ENCODE results near the gene SDK1.

The SDK1 gene

GRCh38 chr7:3300651-3301448 is at the start of gene SDK1:
Gene SDK1, plus strand, starts transcription at chr7:3301252. Its CDS starts 335 bp downstream, at chr7:3301587.
- DNase-seq (ENCODE audit: low read depth, low spot score): peak; percentile 26

DNA sequence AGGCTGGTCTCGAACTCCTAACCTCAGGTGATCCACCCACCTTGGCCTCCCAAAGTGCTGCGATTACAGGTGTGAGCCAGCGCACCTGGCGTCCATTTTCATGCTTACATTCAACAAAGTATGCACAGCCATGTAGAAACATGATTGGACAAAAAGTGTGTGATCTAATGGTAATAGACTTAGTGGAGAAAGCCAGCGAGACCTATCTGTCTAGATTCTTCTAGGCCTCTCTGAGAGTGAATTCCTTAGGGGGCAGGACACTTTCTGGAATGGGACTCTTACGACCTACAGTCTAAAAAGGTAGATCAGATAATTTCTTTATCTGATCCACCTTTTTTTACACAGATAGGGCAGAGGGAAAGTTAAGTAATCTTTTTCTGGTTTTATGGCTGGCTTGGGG is 46.3 kb upstream of the SDK1 start:
- DNase-seq (ENCODE audit: low read depth, low spot score): no peak

DNA sequence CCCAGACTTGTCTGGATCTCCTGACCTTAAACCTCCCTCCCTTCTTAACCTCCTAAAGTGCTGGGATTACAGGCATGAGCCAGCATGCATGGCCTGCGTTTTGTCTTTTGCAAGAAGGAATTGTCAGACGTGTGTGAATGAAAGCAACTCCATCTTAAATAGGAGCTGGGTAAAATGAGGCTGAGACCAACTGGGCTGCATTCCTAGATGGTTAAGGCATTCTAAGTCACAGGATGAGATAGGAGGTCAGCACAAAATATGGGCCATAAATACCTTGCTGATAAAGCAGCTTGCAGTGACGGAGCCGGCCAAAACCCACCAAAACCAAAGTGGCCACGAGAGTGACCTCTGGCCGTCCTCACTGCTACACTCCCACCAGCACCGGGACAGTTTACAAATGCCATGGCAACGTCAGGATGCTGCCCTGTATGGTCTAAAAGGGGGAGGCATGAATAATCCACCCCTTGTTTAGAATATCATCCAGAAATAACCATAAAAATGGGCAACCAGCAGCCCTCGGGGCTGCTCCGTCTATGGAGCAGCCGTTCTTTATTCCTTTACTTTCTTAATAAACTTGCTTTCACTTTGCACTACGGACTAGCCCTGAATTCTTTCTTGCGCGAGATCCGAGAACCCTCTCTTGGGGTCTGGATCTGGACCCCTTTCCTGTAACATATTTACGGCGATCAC is 41.2 kb upstream of the SDK1 start:
- no peak for DNase-seq (ENCODE audit: low read depth, low spot score)

DNA sequence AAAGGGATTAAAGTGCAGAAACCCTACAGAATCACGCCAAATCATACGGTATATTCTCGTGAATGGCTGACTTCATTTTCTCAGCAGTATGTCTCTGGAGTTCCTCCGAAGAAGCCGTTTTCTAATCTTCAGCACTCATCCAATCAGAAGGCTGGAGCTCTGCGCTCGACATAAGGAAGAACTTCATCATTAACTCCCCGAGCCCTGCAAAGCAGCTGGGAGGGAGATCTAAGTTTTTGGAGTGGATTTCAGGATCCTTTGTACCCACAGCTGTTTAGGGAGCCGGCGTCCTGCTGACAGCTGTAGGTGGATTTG is 40.7 kb upstream of the SDK1 start:
- no peak for DNase-seq (ENCODE audit: low read depth, low spot score)

DNA sequence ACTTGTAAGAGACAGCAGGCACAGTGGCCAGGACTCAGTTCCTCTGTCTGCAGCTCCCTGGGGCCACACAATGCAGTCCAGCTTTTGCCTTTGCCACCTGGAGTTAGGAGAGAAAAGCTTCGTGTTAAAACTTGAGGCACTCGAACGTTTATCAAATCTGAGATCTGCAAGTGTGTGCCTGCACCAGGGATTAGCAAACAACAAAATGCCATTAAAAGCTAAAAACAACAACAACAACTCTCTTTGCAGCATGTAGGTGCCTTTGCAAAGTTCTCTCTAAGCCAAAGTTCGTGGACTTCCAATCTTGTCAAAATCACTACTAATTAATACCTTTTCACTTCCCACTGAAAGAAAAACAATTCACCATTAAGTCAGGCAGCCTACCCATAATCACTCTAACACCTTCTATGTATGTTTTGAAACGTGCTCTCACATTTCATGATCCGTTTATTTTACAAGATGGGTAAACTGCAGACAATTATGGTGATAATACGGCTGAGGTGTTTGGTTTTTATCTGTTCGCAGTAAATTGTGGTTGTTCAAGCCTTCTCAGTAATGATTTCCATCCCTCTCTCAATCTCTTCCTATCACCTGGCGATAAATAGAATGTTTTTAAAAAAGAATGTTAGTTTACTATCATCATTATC is 36.2 kb upstream of the SDK1 start:
- no peak for DNase-seq (ENCODE audit: low read depth, low spot score)

- no peak for DNase-seq (ENCODE audit: low read depth, low spot score)
Observed at GRCh38 chr7:3265388-3265787, 35.7 kb upstream of the SDK1 start.

DNA sequence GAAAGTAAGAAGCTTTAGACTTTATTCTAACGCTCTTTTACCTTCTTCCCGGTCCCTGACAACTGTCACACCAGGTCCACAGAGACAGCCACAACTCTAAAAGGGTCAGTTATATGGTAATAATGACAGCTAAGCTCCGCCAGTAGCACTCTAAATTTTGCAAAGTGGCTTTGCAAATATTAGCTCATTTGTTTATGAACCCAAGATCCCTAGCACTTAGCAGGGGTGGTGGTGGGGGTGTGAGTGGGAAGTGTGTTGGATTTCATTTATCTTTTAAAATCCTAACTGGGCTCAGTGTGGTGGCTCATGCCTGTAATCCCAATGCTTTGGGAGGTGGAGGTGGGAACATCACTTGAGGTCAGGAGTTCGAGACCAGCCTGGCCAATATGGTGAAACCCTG is 34.8 kb upstream of the SDK1 start:
- no peak for DNase-seq (ENCODE audit: low read depth, low spot score)

- DNase-seq (ENCODE audit: low read depth, low spot score): peak; percentile 91
Observed at GRCh38 chr7:3267966-3268690, 32.9 kb upstream of the SDK1 start.

GRCh38 chr7:3270362-3270761 is 30.7 kb upstream of the SDK1 start:
- no peak for DNase-seq (ENCODE audit: low read depth, low spot score)

- DNase-seq (ENCODE audit: low read depth, low spot score): no peak
Observed at GRCh38 chr7:3271298-3271697, 29.8 kb upstream of the SDK1 start.

DNA sequence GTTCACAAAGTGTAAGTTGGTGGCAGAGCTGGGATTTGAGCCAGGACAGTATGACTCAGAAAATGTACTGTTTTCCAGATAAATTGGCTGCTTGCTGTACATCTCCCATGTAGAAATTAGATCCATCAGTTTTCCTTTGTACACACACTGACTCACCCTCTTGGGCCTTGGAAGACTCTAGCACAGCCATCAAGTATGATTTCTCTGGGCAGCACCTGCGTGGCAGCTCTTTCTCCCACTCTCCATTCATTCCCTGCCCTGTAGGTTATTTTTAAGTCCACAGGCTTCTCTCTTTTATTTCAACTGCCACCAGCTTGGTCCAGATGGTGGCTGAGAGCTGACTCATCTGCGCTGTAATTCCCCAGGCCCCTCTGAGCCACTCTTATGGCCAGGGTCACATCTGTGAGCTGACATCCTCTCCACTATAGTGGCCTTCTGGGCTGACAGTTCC is 28.3 kb upstream of the SDK1 start:
- DNase-seq (ENCODE audit: low read depth, low spot score): peak; percentile 33

GRCh38 chr7:3274131-3274530 is 26.9 kb upstream of the SDK1 start:
- DNase-seq (ENCODE audit: low read depth, low spot score): no peak

- DNase-seq (ENCODE audit: low read depth, low spot score): no peak
Observed at GRCh38 chr7:3277604-3278572, 23.2 kb upstream of the SDK1 start.

DNA sequence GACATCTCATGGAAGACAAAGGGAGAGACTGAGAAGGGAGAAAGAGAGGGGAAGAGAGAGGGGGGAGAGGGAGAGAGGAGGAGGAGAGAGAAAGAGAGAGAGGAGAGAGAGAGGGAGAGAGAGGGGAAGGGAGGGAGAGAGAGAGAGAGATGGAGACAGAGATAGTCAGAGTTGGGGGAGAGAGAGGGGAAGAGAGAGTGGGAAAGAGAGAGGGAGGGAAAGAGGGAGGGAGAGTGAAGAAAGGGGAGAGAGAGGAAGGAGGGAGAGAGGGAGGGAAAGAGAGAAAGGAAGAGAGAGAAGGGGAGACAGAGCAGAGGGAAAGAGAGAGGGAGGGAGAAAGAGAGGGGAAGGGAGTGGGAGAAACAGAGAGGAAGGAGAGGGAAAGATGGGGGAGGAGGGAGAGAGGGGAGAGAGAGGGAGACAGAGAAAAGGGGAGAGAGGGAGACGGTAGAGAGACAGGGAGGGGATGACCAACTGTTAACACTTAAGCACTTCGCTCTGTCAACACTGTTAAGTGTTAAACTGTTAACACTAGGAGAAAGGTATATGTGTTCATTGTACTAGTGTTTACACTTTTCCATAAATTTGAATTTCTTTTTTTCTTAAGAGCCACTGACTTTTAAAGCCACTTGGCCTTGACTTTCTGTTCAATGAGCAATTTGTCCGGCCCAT is 21.8 kb upstream of the SDK1 start:
- DNase-seq (ENCODE audit: low read depth, low spot score): no peak

- no peak for DNase-seq (ENCODE audit: low read depth, low spot score)
Observed at GRCh38 chr7:3280445-3280844, 20.6 kb upstream of the SDK1 start.

- DNase-seq (ENCODE audit: low read depth, low spot score): no peak
Observed at GRCh38 chr7:3280946-3281656, 20.0 kb upstream of the SDK1 start.

DNA sequence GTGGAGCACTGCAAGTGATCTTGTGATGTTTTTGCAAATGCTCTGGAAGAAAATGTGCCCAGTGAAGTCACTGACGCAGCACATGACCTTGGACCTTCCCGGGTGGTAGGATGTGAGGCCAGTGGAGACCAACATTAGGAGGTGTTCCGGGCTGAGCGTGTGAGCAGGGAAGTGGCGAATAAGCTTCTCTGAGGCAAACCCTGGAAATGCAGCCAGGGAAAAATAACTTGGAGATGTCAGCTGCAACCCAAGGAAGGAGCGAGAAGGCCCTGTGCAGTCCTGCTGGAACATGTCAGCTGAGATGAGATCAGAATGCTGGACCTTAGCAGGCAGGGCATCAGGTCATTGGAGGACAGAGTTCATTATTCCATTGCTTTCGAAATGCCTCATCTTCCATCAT is 18.6 kb upstream of the SDK1 start:
- DNase-seq (ENCODE audit: low read depth, low spot score): no peak

- no peak for DNase-seq (ENCODE audit: low read depth, low spot score)
Observed at GRCh38 chr7:3283130-3283704, 17.8 kb upstream of the SDK1 start.

DNA sequence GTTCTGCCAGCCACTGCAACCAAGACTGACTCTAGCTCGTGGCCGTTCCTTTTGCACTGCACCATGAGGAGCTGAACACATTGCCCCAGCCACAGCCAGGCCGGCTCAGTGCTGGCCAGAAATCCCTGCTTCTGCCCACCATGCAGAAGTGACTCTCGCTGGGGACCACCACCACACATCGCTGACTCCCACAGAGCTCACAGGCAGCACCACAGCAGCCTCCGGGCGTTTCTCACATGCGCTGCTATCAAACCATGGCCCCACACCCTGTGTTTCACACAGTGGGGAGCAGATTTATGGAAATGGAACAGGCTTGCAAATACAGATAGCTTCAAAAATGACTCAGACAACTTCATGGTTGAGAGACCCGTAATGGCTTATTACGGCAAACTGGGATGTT is 15.4 kb upstream of the SDK1 start:
- no peak for DNase-seq (ENCODE audit: low read depth, low spot score)
